HEK293 (cell line): ENCODE data around the gene FRMD3.

Source experiments
- CTCF ChIA-PET: fragments of 350-600 bp; formaldehyde crosslinking; extraction: SDS; loops from one replicate; lab custom pipeline; 2021; ENCODE audit warnings: antibody characterized with exemption; lab: Yijun Ruan, JAX
- POLR2A ChIA-PET: fragments of 300-600 bp; formaldehyde crosslinking; extraction: SDS; loops from one replicate; lab custom pipeline; 2020; ENCODE audit warnings: antibody characterized with exemption, inconsistent platforms; lab: Yijun Ruan, JAX
- H3K27ac ChIP-seq: fragments of 200-500 bp; sonication (Bioruptor generic); 2 replicates; pipeline ENCODE4 v1.5.1; 2014; ENCODE audit warnings: low read depth, low read length, control low read depth, inconsistent platforms; ENCODE audit errors: extremely low read depth
- H3K36me3 ChIP-seq, 2 experiments: fragments of 200-500 bp in 1 of 2; sonication (Bioruptor generic) in 1 of 2; 1 replicate in 1 of 2; 2 replicates in 1 of 2; pipeline ENCODE4 v1.5.1; 2014 to 2017; ENCODE audit warnings: inconsistent platforms in 2 of 2, low read length in 2 of 2; ENCODE audit not compliant: control insufficient read depth in 2 of 2, insufficient read depth in 1 of 2
- H3K4me1 ChIP-seq: fragments of 200-500 bp; sonication (Bioruptor generic); 2 replicates; pipeline ENCODE4 v1.5.1; 2014; ENCODE audit warnings: mild to moderate bottlenecking, low read length, inconsistent platforms; ENCODE audit not compliant: control insufficient read depth, insufficient read depth
- H3K4me3 ChIP-seq: 2 replicates; pipeline ENCODE4 v1.5.1; 2011; ENCODE audit warnings: low read depth, mild to moderate bottlenecking, control low read depth, low read length, moderate library complexity
- H3K9me3 ChIP-seq: fragments of 200-500 bp; sonication (Bioruptor generic); 2 replicates; pipeline ENCODE4 v1.5.1; 2014; ENCODE audit warnings: low read depth, low read length, inconsistent platforms; ENCODE audit not compliant: control insufficient read depth, insufficient read depth
- BCL11A ChIP-seq: fragments of 450-650 bp; formaldehyde crosslinking; IDR thresholded peaks from 2 replicates; pipeline ENCODE4 v1.5.1; 2016; ENCODE audit warnings: low read depth, missing biosample characterization, missing genetic modification characterization
- EGR2 ChIP-seq: fragments of 450-650 bp; formaldehyde crosslinking; IDR thresholded peaks from 2 replicates; pipeline ENCODE4 v1.5.1; 2016; ENCODE audit warnings: low read depth, missing biosample characterization, missing genetic modification characterization
- HOXA7 ChIP-seq: sonication (generic); formaldehyde crosslinking; IDR thresholded peaks from 2 replicates; pipeline ENCODE4 v1.8.1; 2022; ENCODE audit warnings: missing genetic modification reagents, borderline replicate concordance
- HOXD13 ChIP-seq: sonication (generic); formaldehyde crosslinking; IDR thresholded peaks from 2 replicates; pipeline ENCODE4 v1.8.0; 2022; ENCODE audit warnings: missing genetic modification reagents, borderline replicate concordance
- MEIS1 ChIP-seq: sonication (generic); formaldehyde crosslinking; IDR thresholded peaks from 2 replicates; pipeline ENCODE4 v1.8.1; 2022; ENCODE audit warnings: missing genetic modification reagents, mild to moderate bottlenecking, borderline replicate concordance
- ZBTB1 ChIP-seq: fragments of 450-650 bp; formaldehyde crosslinking; IDR thresholded peaks from 2 replicates; pipeline ENCODE4 v1.5.1; 2016; ENCODE audit warnings: missing biosample characterization, missing genetic modification characterization
- ZFHX2 ChIP-seq: fragments of 450-650 bp; formaldehyde crosslinking; conservative IDR thresholded peaks from 2 replicates; pipeline ENCODE4 v1.5.1; 2016; ENCODE audit warnings: missing biosample characterization, missing genetic modification characterization
- ZNF10 ChIP-seq: fragments of 450-650 bp; formaldehyde crosslinking; IDR thresholded peaks from 2 replicates; pipeline ENCODE4 v1.5.1; 2017; ENCODE audit warnings: missing biosample characterization, missing genetic modification characterization
- ZNF174 ChIP-seq: fragments of 450-650 bp; formaldehyde crosslinking; IDR thresholded peaks from 2 replicates; pipeline ENCODE4 v1.5.0; 2017; ENCODE audit warnings: missing biosample characterization, mild to moderate bottlenecking, missing genetic modification characterization
- ZNF184 ChIP-seq: fragments of 450-650 bp; IDR thresholded peaks from 2 replicates; pipeline ENCODE4 v1.5.1; 2018; ENCODE audit warnings: missing biosample characterization, mild to moderate bottlenecking, missing genetic modification characterization
- ZNF211 ChIP-seq: fragments of 450-650 bp; formaldehyde crosslinking; IDR thresholded peaks from 2 replicates; pipeline ENCODE4 v1.5.1; 2016; ENCODE audit warnings: low read depth, missing biosample characterization, missing genetic modification characterization
- ZNF266 ChIP-seq: fragments of 450-650 bp; formaldehyde crosslinking; IDR thresholded peaks from 2 replicates; pipeline ENCODE4 v1.5.1; 2016; ENCODE audit warnings: missing biosample characterization, missing genetic modification characterization, low read depth
- ZNF423 ChIP-seq: fragments of 450-650 bp; formaldehyde crosslinking; IDR thresholded peaks from 2 replicates; pipeline ENCODE4 v1.5.1; 2016; ENCODE audit warnings: missing biosample characterization, missing genetic modification characterization
- ZNF585B ChIP-seq: fragments of 450-650 bp; formaldehyde crosslinking; IDR thresholded peaks from 2 replicates; pipeline ENCODE4 v1.5.1; 2016; ENCODE audit warnings: missing biosample characterization, missing genetic modification characterization
- ZNF629 ChIP-seq: fragments of 450-650 bp; formaldehyde crosslinking; IDR thresholded peaks from 2 replicates; pipeline ENCODE4 v1.5.1; 2017; ENCODE audit warnings: missing biosample characterization, missing genetic modification characterization
- ZNF658 ChIP-seq: fragments of 450-650 bp; formaldehyde crosslinking; IDR thresholded peaks from 2 replicates; pipeline ENCODE4; 2016; ENCODE audit warnings: missing biosample characterization, missing genetic modification characterization
- ZNF768 ChIP-seq: fragments of 450-650 bp; formaldehyde crosslinking; IDR thresholded peaks from 2 replicates; pipeline ENCODE4 v1.5.1; 2018; ENCODE audit warnings: missing biosample characterization, mild to moderate bottlenecking, missing genetic modification characterization
- ZNF830 ChIP-seq: fragments of 450-650 bp; IDR thresholded peaks from 2 replicates; pipeline ENCODE4 v1.5.0; 2018; ENCODE audit warnings: missing biosample characterization, missing genetic modification characterization, low read depth, mild to moderate bottlenecking, moderate library complexity
- ZNF843 ChIP-seq: fragments of 450-650 bp; formaldehyde crosslinking; IDR thresholded peaks from 2 replicates; pipeline ENCODE4 v1.5.1; 2016; ENCODE audit warnings: missing biosample characterization, missing genetic modification characterization
- TF ChIP-seq, protein P1 (sequence below): fragments of 450-650 bp; formaldehyde crosslinking; IDR thresholded peaks from 2 replicates; pipeline ENCODE4 v1.5.1; 2016; ENCODE audit warnings: missing biosample characterization, missing genetic modification characterization
- TF ChIP-seq, protein P2 (sequence below): fragments of 450-650 bp; formaldehyde crosslinking; IDR thresholded peaks from 2 replicates; pipeline ENCODE4 v1.5.1; 2016; ENCODE audit warnings: missing biosample characterization, missing genetic modification characterization, low read depth
- TF ChIP-seq, protein P3 (sequence below): fragments of 450-650 bp; formaldehyde crosslinking; IDR thresholded peaks from 2 replicates; pipeline ENCODE4 v1.5.1; 2017; ENCODE audit warnings: missing biosample characterization, missing genetic modification characterization

Gene FRMD3

DNA sequence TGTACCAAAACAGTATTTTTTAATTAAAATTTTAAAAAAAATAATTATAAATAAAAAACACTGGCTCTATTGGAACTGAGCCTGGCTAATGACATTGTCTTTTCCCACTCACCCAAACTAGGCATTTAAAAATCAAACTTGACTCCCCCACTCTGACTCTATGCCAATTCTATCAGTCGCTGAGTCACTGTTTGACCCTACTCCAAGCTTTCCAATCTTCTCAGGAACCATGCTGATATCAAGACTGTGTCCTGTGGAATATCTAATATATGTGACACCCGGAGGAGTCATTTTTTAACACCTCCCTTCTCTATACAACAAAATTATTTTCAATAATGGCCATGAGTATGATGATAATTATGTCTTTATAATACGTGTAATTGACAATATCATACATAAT lies 303.7 kb downstream of the FRMD3 start:
- peaks cover 6% of the 10 kb centered on the region; the same call in 1 of the 2 replicates for H3K4me1 ChIP-seq
- POLR2A ChIA-PET, result no interaction called here
- H3K36me3 ChIP-seq, result no peaks in the 10 kb centered on the region
- H3K4me3 ChIP-seq, result no peak overlapping the region
- TF ChIP-seq BCL11A (tag by site-specific recombination) (no peak), ZNF211 (no peak), ZNF10 (tag by site-specific recombination) (no peak), ZFHX2 (tag by site-specific recombination) (no peak), ZNF830 (no peak), MEIS1 (CRISPR knock-in tag) (no peak), HOXA7 (CRISPR knock-in tag) (no peak)
- TF ChIP-seq, protein P1, sequence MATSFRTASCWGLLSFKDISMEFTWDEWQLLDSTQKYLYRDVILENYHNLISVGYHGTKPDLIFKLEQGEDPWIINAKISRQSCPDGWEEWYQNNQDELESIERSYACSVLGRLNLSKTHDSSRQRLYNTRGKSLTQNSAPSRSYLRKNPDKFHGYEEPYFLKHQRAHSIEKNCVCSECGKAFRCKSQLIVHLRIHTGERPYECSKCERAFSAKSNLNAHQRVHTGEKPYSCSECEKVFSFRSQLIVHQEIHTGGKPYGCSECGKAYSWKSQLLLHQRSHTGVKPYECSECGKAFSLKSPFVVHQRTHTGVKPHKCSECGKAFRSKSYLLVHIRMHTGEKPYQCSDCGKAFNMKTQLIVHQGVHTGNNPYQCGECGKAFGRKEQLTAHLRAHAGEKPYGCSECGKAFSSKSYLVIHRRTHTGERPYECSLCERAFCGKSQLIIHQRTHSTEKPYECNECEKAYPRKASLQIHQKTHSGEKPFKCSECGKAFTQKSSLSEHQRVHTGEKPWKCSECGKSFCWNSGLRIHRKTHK, result no peak
- CTCF ChIA-PET, result no interaction called here
- H3K9me3 ChIP-seq, result no peaks in the 10 kb centered on the region
- H3K27ac ChIP-seq, result no peak overlapping the region

DNA sequence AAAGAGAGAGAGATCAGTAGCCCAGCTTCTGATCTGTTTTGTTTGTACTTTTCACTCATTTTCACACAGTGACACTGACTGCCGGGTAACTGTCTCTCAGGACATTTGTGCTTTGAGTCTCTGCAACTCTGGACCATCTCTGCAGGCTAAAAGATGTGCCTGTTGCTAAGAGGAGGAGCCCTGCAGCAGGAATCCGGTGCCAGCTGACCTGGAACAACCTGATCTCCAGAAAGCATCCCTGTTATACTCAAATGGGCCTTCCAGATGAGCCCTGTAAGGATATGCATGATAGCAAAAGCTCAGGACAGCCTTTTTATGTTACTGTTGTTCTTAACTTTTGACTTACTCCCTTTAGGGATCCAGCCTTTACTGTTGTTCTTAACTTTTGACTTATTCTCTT lies 304.6 kb downstream of the FRMD3 start:
- Histone ChIP-seq H3K36me3 (no peaks in the 10 kb centered on the region), H3K9me3 (no peaks in the 10 kb centered on the region), H3K4me3 (no peak overlapping the region), H3K4me1 (no peaks in the 10 kb centered on the region), H3K27ac (no peak overlapping the region)
- ChIA-PET CTCF (interaction anchor here (0.7 to 1.8 kb wide), 2 partner anchors 101 to 1288 kb away, joined by 3 to 5 read pairs; no protein-coding TSS in a partner anchor), POLR2A (interaction anchor here (0.6 kb wide), 1 partner anchor 14 kb away, joined by 3 read pairs; no protein-coding TSS in a partner anchor)
- TF ChIP-seq, protein P2, sequence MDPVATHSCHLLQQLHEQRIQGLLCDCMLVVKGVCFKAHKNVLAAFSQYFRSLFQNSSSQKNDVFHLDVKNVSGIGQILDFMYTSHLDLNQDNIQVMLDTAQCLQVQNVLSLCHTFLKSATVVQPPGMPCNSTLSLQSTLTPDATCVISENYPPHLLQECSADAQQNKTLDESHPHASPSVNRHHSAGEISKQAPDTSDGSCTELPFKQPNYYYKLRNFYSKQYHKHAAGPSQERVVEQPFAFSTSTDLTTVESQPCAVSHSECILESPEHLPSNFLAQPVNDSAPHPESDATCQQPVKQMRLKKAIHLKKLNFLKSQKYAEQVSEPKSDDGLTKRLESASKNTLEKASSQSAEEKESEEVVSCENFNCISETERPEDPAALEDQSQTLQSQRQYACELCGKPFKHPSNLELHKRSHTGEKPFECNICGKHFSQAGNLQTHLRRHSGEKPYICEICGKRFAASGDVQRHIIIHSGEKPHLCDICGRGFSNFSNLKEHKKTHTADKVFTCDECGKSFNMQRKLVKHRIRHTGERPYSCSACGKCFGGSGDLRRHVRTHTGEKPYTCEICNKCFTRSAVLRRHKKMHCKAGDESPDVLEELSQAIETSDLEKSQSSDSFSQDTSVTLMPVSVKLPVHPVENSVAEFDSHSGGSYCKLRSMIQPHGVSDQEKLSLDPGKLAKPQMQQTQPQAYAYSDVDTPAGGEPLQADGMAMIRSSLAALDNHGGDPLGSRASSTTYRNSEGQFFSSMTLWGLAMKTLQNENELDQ (tag by site-specific recombination), result no peak
- no peak for TF ChIP-seq HOXA7 (CRISPR knock-in tag)
- no peak for TF ChIP-seq ZNF423
- no peak for TF ChIP-seq EGR2 (tag by site-specific recombination)
- no peak for TF ChIP-seq ZNF174
- no peak for TF ChIP-seq ZNF843
- TF ChIP-seq ZNF184 (tag by site-specific recombination), result no peak
- no peak for TF ChIP-seq ZNF585B (tag by site-specific recombination)
- no peak for TF ChIP-seq ZBTB1 (tag by site-specific recombination)
- TF ChIP-seq ZNF768 (tag by site-specific recombination), result no peak
- no peak for TF ChIP-seq HOXD13 (CRISPR knock-in tag)
- no peak for TF ChIP-seq ZNF629 (tag by site-specific recombination)
- no peak for TF ChIP-seq ZNF266 (tag by site-specific recombination)
- TF ChIP-seq, protein P3, sequence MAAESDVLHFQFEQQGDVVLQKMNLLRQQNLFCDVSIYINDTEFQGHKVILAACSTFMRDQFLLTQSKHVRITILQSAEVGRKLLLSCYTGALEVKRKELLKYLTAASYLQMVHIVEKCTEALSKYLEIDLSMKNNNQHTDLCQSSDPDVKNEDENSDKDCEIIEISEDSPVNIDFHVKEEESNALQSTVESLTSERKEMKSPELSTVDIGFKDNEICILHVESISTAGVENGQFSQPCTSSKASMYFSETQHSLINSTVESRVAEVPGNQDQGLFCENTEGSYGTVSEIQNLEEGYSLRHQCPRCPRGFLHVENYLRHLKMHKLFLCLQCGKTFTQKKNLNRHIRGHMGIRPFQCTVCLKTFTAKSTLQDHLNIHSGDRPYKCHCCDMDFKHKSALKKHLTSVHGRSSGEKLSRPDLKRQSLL (tag by site-specific recombination), result no peak
- no peak for TF ChIP-seq ZNF658 (tag by site-specific recombination)
